OCI-LY7 (cell line): ENCODE data around the gene ZNF503. TPM values are rescaled to one million over a fixed set of nuclear protein-coding genes. Genes with fewer than 3 reads are reported as not detected.

Experiments used
- BruUV-seq: library from RNA; stranded (reverse); fragments of 400-500 nt; replicated peaks from 2 replicates; lab custom pipeline; 2021; lab: Mats Ljungman, UMichigan
- CTCF ChIA-PET: fragments of 300-600 bp; sonication (Branson Sonifier 250); formaldehyde crosslinking; loops from one replicate; lab custom pipeline; 2022; ENCODE audit warnings: antibody characterized with exemption; ENCODE audit not compliant: unreplicated experiment; lab: Charles Lee
- POLR2A ChIA-PET: fragments of 300-600 bp; sonication (Branson Sonifier 250); formaldehyde crosslinking; loops from one replicate; lab custom pipeline; 2022; ENCODE audit warnings: antibody characterized with exemption; lab: Charles Lee
- DNase-seq: peaks from one replicate; pipeline ENCODE4 v3.0.0-alpha.2; 2015; ENCODE audit warnings: low spot score
- H2AFZ ChIP-seq: fragments of 200-600 bp; sonication (generic), shearing (Covaris generic); 2 replicates; pipeline ENCODE4 v1.6.1; 2014; ENCODE audit warnings: mild to moderate bottlenecking, antibody characterized with exemption, low read length, moderate library complexity
- H3K27ac ChIP-seq: fragments of 200-600 bp; sonication (generic); 2 replicates; pipeline ENCODE4 v1.5.1; 2014; ENCODE audit warnings: mixed run types, low read depth, mild to moderate bottlenecking, moderate library complexity, low read length, inconsistent platforms; ENCODE audit not compliant: poor library complexity, severe bottlenecking
- H3K36me3 ChIP-seq: fragments of 200-600 bp; sonication (generic); 2 replicates; pipeline ENCODE4 v1.6.1; 2014; ENCODE audit warnings: mild to moderate bottlenecking, antibody characterized with exemption, low read length, moderate library complexity, mixed read lengths; ENCODE audit not compliant: insufficient read depth
- H3K4me1 ChIP-seq: fragments of 200-600 bp; sonication (generic); 2 replicates; pipeline ENCODE4 v1.5.1; 2014; ENCODE audit warnings: mild to moderate bottlenecking, low read length; ENCODE audit not compliant: insufficient read depth, poor library complexity, severe bottlenecking
- H3K4me2 ChIP-seq: fragments of 200-600 bp; sonication (generic); 2 replicates; pipeline ENCODE4 v1.6.1; 2014; ENCODE audit warnings: mild to moderate bottlenecking, low read length
- H3K4me3 ChIP-seq: fragments of 200-600 bp; sonication (generic); 2 replicates; pipeline ENCODE4 v1.5.1; 2014; ENCODE audit warnings: mild to moderate bottlenecking, low read depth, low read length; ENCODE audit not compliant: poor library complexity, severe bottlenecking
- H3K79me2 ChIP-seq: fragments of 200-600 bp; sonication (generic); 2 replicates; pipeline ENCODE4 v1.6.1; 2016; ENCODE audit warnings: low read depth, mild to moderate bottlenecking, low read length, moderate library complexity, mixed read lengths; ENCODE audit not compliant: insufficient read depth
- H3K9me2 ChIP-seq: fragments of 200-600 bp; sonication (generic); 2 replicates; pipeline ENCODE4 v1.6.1; 2016; ENCODE audit warnings: mild to moderate bottlenecking, low read length, mixed read lengths; ENCODE audit not compliant: insufficient read depth
- H3K9me3 ChIP-seq: fragments of 200-600 bp; sonication (generic); 2 replicates; pipeline ENCODE4 v1.6.1; 2014; ENCODE audit warnings: mild to moderate bottlenecking, mixed run types, low read length, mixed read lengths
- H4K20me1 ChIP-seq: fragments of 200-600 bp; sonication (generic); 2 replicates; pipeline ENCODE4 v1.6.1; 2014; ENCODE audit warnings: mild to moderate bottlenecking, antibody characterized with exemption, low read length, moderate library complexity, mixed read lengths; ENCODE audit not compliant: insufficient read depth
- CTCF ChIP-seq: fragments of 200-600 bp; sonication (generic); conservative IDR thresholded peaks from 2 replicates; pipeline ENCODE4 v1.5.1; 2014; ENCODE audit warnings: mild to moderate bottlenecking, antibody characterized with exemption, low read length, moderate library complexity, mixed read lengths
- EZH2phosphoT487 ChIP-seq: fragments of 200-600 bp; sonication (generic); IDR thresholded peaks from 2 replicates; pipeline ENCODE4 v1.6.1; 2018; ENCODE audit warnings: low read depth, borderline replicate concordance, mild to moderate bottlenecking, mixed run types, antibody characterized with exemption, low read length, moderate library complexity, mixed read lengths
- intact Hi-C: fragments of 100-400 bp; cut with micrococcal nuclease; formaldehyde crosslinking; loops from one replicate; pipeline ENCODE4 v1.10.0; 2022; ENCODE audit not compliant: unreplicated experiment
- total RNA-seq, 2 experiments: library from RNA; depleted of rRNA in 1 of 2; stranded (reverse); fragments of >200 nt in 1 of 2; shearing (Covaris generic) in 1 of 2; gene quantifications; 2 replicates each; pipeline ENCODE4 v1.2.3, GENCODE V29; 2014 to 2022

Gene ZNF503
- total RNA-seq, 2 experiments from 2014 or later: not detected

- Histone ChIP-seq H3K27ac (no peak overlapping the region), H3K4me1 (no peaks in the 10 kb centered on the region), H3K9me3 (no peaks in the 10 kb centered on the region), H3K4me2 (no peak overlapping the region), H3K4me3 (no peak overlapping the region), H3K79me2 (no peaks in the 10 kb centered on the region), H4K20me1 (no peaks in the 10 kb centered on the region), H3K9me2 (no peaks in the 10 kb centered on the region), H3K36me3 (no peaks in the 10 kb centered on the region), H2AFZ (no peak overlapping the region)
- ChIA-PET POLR2A (interaction anchor here (1.0 kb wide), 1 partner anchor 8 kb away, joined by 3 read pairs; no protein-coding TSS in a partner anchor), CTCF (no interaction called here)
- no peak for DNase-seq
- TF ChIP-seq EZH2phosphoT487 (no peak), CTCF (no peak; the same call in 1 of the 2 replicates)
- intact Hi-C loops: no loop called here
- BruUV-seq: no TSS peak
Observed at GRCh38 chr10:75356484-75356883, 45.1 kb downstream of the ZNF503 start.

GRCh38 chr10:75355706-75356105, 45.9 kb downstream of the ZNF503 start:
- Histone ChIP-seq H3K4me3 (no peak overlapping the region), H3K27ac (no peak overlapping the region), H3K79me2 (no peaks in the 10 kb centered on the region), H3K9me2 (no peaks in the 10 kb centered on the region), H2AFZ (no peak overlapping the region), H3K4me2 (no peak overlapping the region), H3K4me1 (no peaks in the 10 kb centered on the region), H3K36me3 (no peaks in the 10 kb centered on the region), H4K20me1 (no peaks in the 10 kb centered on the region), H3K9me3 (no peaks in the 10 kb centered on the region)
- no peak for DNase-seq
- CTCF ChIA-PET: no interaction called here
- BruUV-seq: no TSS peak
- no peak for TF ChIP-seq EZH2phosphoT487
- no peak for TF ChIP-seq CTCF
- POLR2A ChIA-PET: interaction anchor here (1.0 kb wide), 1 partner anchor 9 kb away, joined by 3 read pairs; no protein-coding TSS in a partner anchor
- intact Hi-C loops: no loop called here

- H3K9me2 ChIP-seq: no peaks in the 10 kb centered on the region
- ChIA-PET POLR2A (interaction anchor here (1.0 kb wide), 1 partner anchor 18 kb away, joined by 3 read pairs; no protein-coding TSS in a partner anchor), CTCF (no interaction called here)
- BruUV-seq: no TSS peak
- H3K4me1 ChIP-seq: no peaks in the 10 kb centered on the region
- TF ChIP-seq EZH2phosphoT487 (no peak), CTCF (no peak)
- no peaks in the 10 kb centered on the region for H3K79me2 ChIP-seq
- no peak overlapping the region for H3K27ac ChIP-seq
- intact Hi-C loops: no loop called here
- H2AFZ ChIP-seq: no peak overlapping the region
- H3K36me3 ChIP-seq: no peaks in the 10 kb centered on the region
- H4K20me1 ChIP-seq: no peaks in the 10 kb centered on the region
- no peak overlapping the region for H3K4me3 ChIP-seq
- H3K9me3 ChIP-seq: no peaks in the 10 kb centered on the region
- DNase-seq: no peak
- no peak overlapping the region for H3K4me2 ChIP-seq
Observed at GRCh38 chr10:75353183-75353582, 48.4 kb downstream of the ZNF503 start.
